HG03439 (cell line): ENCODE data around the gene ADAM19.
A peak's percentile ranks its signal among the peaks of the same experiment; 100 is the strongest.

ENCODE experiments used
- ATAC-seq: cut with Tn5 transposase; IDR thresholded peaks from one replicate; pipeline ENCODE4 v1.9.1; 2021; ENCODE audit warnings: mild to moderate bottlenecking, moderate library complexity; ENCODE audit not compliant: unreplicated experiment

Gene ADAM19

GRCh38 chr5:157469073-157469472 lies 106.5 kb downstream of the ADAM19 start:
- no peak for ATAC-seq

GRCh38 chr5:157468293-157468965 lies 107.1 kb downstream of the ADAM19 start:
- no peak for ATAC-seq

GRCh38 chr5:157464519-157465171 lies 110.9 kb downstream of the ADAM19 start:
- peak; percentile 92 for ATAC-seq

- ATAC-seq = peak; percentile 1
Measured at GRCh38 chr5:157463621-157464518, 111.7 kb downstream of the ADAM19 start.

- no peak for ATAC-seq
Measured at GRCh38 chr5:157463081-157463480, 112.5 kb downstream of the ADAM19 start.

- no peak for ATAC-seq
Measured at GRCh38 chr5:157460921-157461792, 114.4 kb downstream of the ADAM19 start.

GRCh38 chr5:157459715-157460599 lies 115.6 kb downstream of the ADAM19 start, which contains the start of gene NIPAL4:
NIPAL4 (plus strand) TSS chr5:157460213; CDS start chr5:157460321, 108 bp downstream.
- ATAC-seq = no peak

GRCh38 chr5:157458835-157459234 lies 116.7 kb downstream of the ADAM19 start:
- no peak for ATAC-seq

- no peak for ATAC-seq
Measured at GRCh38 chr5:157457391-157457790, 118.2 kb downstream of the ADAM19 start.

- no peak for ATAC-seq
Measured at GRCh38 chr5:157456301-157456700, 119.3 kb downstream of the ADAM19 start.

- ATAC-seq = no peak
Measured at GRCh38 chr5:157455057-157455456, 120.5 kb downstream of the ADAM19 start.

- ATAC-seq = no peak
Measured at GRCh38 chr5:157454273-157454672, 121.3 kb downstream of the ADAM19 start.

GRCh38 chr5:157451806-157452205 lies 123.8 kb downstream of the ADAM19 start:
- ATAC-seq = no peak

- ATAC-seq = no peak
Measured at GRCh38 chr5:157450024-157450423, 125.6 kb downstream of the ADAM19 start.

GRCh38 chr5:157449011-157449723 lies 126.4 kb downstream of the ADAM19 start:
- no peak for ATAC-seq

GRCh38 chr5:157447201-157447637 lies 128.4 kb downstream of the ADAM19 start:
- no peak for ATAC-seq

- ATAC-seq = no peak
Measured at GRCh38 chr5:157446412-157446935, 129.1 kb downstream of the ADAM19 start.

GRCh38 chr5:157445745-157446411 lies 129.7 kb downstream of the ADAM19 start:
- ATAC-seq = no peak
